Chondrocyte (in vitro differentiated cells): ENCODE data around the gene FAM78A. TPM values are rescaled to one million over a fixed set of nuclear protein-coding genes. Genes with fewer than 3 reads are reported as not detected.

Source experiments
- DNase-seq: peaks from one replicate; pipeline ENCODE4 v3.0.0; 2021; ENCODE audit warnings: mixed read lengths, low spot score
- H3K27ac Mint-ChIP-seq: one replicate; pipeline ENCODE4 v1.8.0; 2021; ENCODE audit warnings: mild to moderate bottlenecking, moderate library complexity, mixed read lengths; ENCODE audit not compliant: unreplicated experiment
- H3K27me3 Mint-ChIP-seq: 2 replicates; pipeline ENCODE4 v1.8.0; 2021; ENCODE audit warnings: low read depth, mixed read lengths
- H3K36me3 Mint-ChIP-seq: 2 replicates; pipeline ENCODE4 v1.8.0; 2021; ENCODE audit warnings: low read depth, mixed read lengths
- H3K4me1 Mint-ChIP-seq: 2 replicates; pipeline ENCODE4 v1.8.0; 2021; ENCODE audit warnings: low read depth, mild to moderate bottlenecking, mixed read lengths
- H3K4me3 Mint-ChIP-seq: one replicate; pipeline ENCODE4 v1.8.0; 2021; ENCODE audit warnings: mild to moderate bottlenecking, moderate library complexity, mixed read lengths; ENCODE audit not compliant: unreplicated experiment
- H3K9me3 Mint-ChIP-seq: 2 replicates; pipeline ENCODE4 v1.8.0; 2021; ENCODE audit warnings: low read depth, mixed read lengths
- total RNA-seq: library from RNA; stranded (reverse); gene quantifications from 3 replicates; pipeline ENCODE4 v1.2.1, GENCODE V29; 2021
- TF ChIP-seq, protein P1 (sequence below): fragments of 200-600 bp; sonication (generic); IDR thresholded peaks from 2 replicates; pipeline ENCODE4 v1.5.0; 2021; ENCODE audit warnings: antibody characterized with exemption, mild to moderate bottlenecking, moderate library complexity

The FAM78A gene
- total RNA-seq, 1 donor from 2014 or later = 1.6 TPM

GRCh38 chr9:131278702-131279111, 2.4 kb upstream of the FAM78A start:
- Mint-ChIP-seq H3K27me3 (peaks cover 17% of the 10 kb centered on the region), H3K4me3 (no peak overlapping the region), H3K4me1 (peaks cover 9% of the 10 kb centered on the region), H3K9me3 (no peaks in the 10 kb centered on the region), H3K27ac (no peak overlapping the region), H3K36me3 (peaks cover 1% of the 10 kb centered on the region)
- TF ChIP-seq, protein P1, sequence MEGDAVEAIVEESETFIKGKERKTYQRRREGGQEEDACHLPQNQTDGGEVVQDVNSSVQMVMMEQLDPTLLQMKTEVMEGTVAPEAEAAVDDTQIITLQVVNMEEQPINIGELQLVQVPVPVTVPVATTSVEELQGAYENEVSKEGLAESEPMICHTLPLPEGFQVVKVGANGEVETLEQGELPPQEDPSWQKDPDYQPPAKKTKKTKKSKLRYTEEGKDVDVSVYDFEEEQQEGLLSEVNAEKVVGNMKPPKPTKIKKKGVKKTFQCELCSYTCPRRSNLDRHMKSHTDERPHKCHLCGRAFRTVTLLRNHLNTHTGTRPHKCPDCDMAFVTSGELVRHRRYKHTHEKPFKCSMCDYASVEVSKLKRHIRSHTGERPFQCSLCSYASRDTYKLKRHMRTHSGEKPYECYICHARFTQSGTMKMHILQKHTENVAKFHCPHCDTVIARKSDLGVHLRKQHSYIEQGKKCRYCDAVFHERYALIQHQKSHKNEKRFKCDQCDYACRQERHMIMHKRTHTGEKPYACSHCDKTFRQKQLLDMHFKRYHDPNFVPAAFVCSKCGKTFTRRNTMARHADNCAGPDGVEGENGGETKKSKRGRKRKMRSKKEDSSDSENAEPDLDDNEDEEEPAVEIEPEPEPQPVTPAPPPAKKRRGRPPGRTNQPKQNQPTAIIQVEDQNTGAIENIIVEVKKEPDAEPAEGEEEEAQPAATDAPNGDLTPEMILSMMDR = no peak
- DNase-seq = no peak

GRCh38 chr9:131277910-131278701, 1.8 kb upstream of the FAM78A start:
- Mint-ChIP-seq H3K27me3 (peaks cover 14% of the 10 kb centered on the region), H3K4me3 (peak overlapping the region; percentile 69), H3K36me3 (peaks cover 1% of the 10 kb centered on the region), H3K27ac (no peak overlapping the region), H3K9me3 (no peaks in the 10 kb centered on the region), H3K4me1 (peaks cover 7% of the 10 kb centered on the region)
- no peak for DNase-seq
- TF ChIP-seq, protein P1 = no peak

GRCh38 chr9:131277287-131277909, 1.1 kb upstream of the FAM78A start:
- H3K4me3 Mint-ChIP-seq = no peak overlapping the region
- H3K27me3 Mint-ChIP-seq = peaks cover 14% of the 10 kb centered on the region

GRCh38 chr9:131276891-131277286, 579 bp upstream of the FAM78A start:
- no peak for DNase-seq
- no peak overlapping the region for H3K27ac Mint-ChIP-seq
- H3K27me3 Mint-ChIP-seq = peaks cover 9% of the 10 kb centered on the region
- no peak overlapping the region for H3K4me3 Mint-ChIP-seq
- TF ChIP-seq, protein P1 = no peak
- H3K9me3 Mint-ChIP-seq = no peaks in the 10 kb centered on the region
- peaks cover 1% of the 10 kb centered on the region for H3K36me3 Mint-ChIP-seq
- H3K4me1 Mint-ChIP-seq = peaks cover 2% of the 10 kb centered on the region

More at GRCh38 chr9:131277287-131277909, 1.1 kb upstream of the FAM78A start:
- Mint-ChIP-seq H3K9me3 (no peaks in the 10 kb centered on the region), H3K4me1 (peaks cover 7% of the 10 kb centered on the region), H3K27ac (no peak overlapping the region), H3K36me3 (peaks cover 1% of the 10 kb centered on the region)
- TF ChIP-seq, protein P1 = peak; percentile 28
- DNase-seq = no peak

DNA sequence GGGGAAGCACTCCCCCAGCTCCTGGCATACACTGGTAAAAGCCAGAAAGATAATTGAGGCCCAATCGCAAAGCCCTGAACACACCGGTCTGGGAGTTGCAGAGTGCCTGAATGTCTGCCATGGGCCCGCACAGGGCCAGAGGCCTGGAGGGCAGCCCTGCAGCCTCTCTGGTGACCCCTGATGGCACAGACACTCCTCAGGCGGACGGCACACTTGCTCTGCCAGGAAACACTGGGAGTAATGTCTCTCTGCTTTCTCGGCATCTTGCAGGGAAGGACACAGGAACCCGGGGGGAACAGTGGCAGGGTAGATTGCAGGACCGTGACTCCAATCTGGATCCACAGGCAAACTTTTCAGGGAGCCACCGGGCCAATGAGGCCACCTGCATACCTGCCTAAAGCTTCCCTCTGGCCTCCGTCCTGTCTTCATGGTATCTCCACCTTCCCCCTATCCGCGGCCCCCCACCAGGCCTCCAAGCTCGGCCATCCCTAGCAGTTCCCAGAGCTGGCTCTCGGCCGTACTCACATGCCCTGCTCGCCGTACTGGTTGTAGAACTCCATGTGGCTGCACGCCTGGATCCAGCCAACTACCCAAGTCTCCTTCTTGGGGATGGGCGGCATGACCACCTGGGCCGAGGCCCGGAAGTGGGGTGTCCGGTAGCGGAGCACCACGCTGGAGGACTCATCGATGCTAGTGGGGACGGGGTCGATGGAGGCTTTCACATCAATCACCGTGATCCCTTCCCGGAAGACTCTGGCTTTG, 797 bp downstream of the FAM78A start:
- DNase-seq = no peak
- Mint-ChIP-seq H3K4me3 (no peak overlapping the region), H3K27ac (no peak overlapping the region), H3K4me1 (peaks cover 2% of the 10 kb centered on the region), H3K9me3 (no peaks in the 10 kb centered on the region), H3K36me3 (no peaks in the 10 kb centered on the region), H3K27me3 (peaks cover 2% of the 10 kb centered on the region)
- TF ChIP-seq, protein P1 = no peak
